Omental fat pad (tissue), 4 donors: ENCODE data around the gene CTTNBP2. TPM values are rescaled to one million over a fixed set of nuclear protein-coding genes. Genes with fewer than 3 reads are reported as not detected.

Experiments
- ATAC-seq: fragments of 150-250 bp; one replicate; pipeline ENCODE4 v1.9.1; 2016; ENCODE audit warnings: mild to moderate bottlenecking, moderate library complexity; ENCODE audit not compliant: low FRiP score
- DNase-seq: peaks from one replicate; pipeline ENCODE4 v3.0.0-alpha.2; 2019; ENCODE audit warnings: low spot score
- total RNA-seq, 4 donors: library from RNA; depleted of rRNA; stranded (reverse); fragments of >200 nt; gene quantifications; one replicate each; pipeline ENCODE4 v1.1.0, GENCODE V29; 2016
- TF ChIP-seq, protein P1 (sequence below), 3 donors: fragments of 450-650 bp; IDR thresholded peaks; one replicate each; pipeline ENCODE4 v1.5.1; 2016 to 2017; ENCODE audit warnings: antibody characterized with exemption in 3 of 3, mild to moderate bottlenecking in 3 of 3, moderate library complexity in 2 of 3

Gene CTTNBP2
- total RNA-seq, 4 donors from 2014 or later: 4.7 to 15.1 (median 13.0) TPM

DNA sequence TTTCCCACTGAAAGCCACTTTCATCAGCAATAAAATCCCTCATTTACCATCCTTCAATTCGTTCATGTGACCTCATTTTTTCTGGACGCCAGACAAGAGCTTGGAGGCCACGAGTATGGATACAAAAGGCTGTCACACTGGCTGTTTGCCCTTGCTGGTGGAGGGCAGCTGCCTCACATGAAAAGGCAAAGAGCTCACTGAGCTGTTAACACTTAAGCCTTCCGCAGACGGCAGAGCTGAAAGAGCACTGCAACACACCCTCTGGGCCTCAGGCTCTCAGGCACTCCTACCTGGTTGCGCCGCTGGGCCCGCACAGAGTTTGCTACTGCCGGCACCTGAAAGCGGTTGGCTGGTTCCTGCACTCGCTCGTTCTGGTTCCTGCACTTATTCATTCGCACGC lies 199.9 kb downstream of the CTTNBP2 start:
- ATAC-seq (no peak), DNase-seq (no peak)
- TF ChIP-seq, protein P1, sequence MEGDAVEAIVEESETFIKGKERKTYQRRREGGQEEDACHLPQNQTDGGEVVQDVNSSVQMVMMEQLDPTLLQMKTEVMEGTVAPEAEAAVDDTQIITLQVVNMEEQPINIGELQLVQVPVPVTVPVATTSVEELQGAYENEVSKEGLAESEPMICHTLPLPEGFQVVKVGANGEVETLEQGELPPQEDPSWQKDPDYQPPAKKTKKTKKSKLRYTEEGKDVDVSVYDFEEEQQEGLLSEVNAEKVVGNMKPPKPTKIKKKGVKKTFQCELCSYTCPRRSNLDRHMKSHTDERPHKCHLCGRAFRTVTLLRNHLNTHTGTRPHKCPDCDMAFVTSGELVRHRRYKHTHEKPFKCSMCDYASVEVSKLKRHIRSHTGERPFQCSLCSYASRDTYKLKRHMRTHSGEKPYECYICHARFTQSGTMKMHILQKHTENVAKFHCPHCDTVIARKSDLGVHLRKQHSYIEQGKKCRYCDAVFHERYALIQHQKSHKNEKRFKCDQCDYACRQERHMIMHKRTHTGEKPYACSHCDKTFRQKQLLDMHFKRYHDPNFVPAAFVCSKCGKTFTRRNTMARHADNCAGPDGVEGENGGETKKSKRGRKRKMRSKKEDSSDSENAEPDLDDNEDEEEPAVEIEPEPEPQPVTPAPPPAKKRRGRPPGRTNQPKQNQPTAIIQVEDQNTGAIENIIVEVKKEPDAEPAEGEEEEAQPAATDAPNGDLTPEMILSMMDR (IDR thresholded peaks at IDR 0.05): no peak

DNA sequence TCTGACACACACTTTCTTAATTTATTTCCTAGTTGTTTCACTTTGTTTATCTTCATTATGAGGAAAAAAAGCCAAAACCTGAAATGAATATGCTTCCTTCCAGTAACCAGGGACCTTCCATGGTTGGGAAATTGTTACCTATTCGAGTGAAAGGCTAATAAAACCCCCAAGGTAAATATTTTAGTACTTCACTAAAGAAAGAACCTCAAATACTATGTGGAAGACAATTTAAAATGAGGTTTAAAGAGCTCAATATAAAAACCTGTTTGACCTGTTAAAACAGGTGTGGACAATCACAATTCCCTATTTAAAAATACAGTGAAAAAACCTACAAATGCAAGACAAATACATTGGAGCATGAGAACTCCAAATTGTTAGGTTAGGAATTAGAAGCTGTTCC lies 200.8 kb downstream of the CTTNBP2 start:
- TF ChIP-seq, protein P1 (IDR thresholded peaks at IDR 0.05): no peak
- ATAC-seq: no peak

DNA sequence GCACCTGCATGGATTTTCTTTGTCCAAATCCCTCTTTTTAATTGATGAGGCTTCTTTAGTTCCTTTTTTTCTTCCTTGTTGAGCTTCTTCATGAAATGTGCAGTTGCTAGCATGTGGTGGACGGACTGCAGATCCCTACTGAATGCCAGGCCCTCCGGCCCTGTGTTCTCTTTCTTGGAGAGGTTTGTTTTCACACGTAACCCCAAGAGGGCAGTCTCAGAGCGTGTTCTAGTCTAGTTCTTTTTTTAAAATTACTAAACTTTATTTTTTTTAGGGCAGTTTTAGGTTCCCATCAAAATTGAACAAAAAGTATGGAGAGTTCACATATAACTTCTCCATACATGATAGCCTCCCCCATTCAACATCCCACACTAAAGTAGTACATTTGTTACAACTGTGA lies 203.4 kb downstream of the CTTNBP2 start:
- TF ChIP-seq, protein P1 (IDR thresholded peaks at IDR 0.05): no peak
- no peak for DNase-seq
- ATAC-seq: no peak

More for the DNA sequence above, 200.8 kb downstream of the CTTNBP2 start:
- DNase-seq: no peak

DNA sequence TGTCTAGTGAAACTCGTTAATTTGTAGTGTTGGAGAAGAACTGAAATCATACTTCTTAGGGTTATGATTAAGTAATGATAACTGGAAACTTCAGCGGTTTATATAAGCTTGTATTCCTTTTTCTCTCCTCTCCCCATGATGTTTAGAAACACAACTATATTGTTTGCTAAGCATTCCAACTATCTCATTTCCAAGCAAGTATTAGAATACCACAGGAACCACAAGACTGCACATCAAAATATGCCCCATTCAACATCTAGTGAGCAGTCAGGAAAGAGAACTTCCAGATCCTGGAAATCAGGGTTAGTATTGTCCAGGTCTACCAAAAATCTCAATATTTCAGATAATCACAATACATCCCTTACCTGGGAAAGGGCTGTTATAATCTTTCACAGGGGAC lies 205.8 kb downstream of the CTTNBP2 start:
- DNase-seq (no peak), ATAC-seq (no peak)
- TF ChIP-seq, protein P1 (IDR thresholded peaks at IDR 0.05): no peak

DNA sequence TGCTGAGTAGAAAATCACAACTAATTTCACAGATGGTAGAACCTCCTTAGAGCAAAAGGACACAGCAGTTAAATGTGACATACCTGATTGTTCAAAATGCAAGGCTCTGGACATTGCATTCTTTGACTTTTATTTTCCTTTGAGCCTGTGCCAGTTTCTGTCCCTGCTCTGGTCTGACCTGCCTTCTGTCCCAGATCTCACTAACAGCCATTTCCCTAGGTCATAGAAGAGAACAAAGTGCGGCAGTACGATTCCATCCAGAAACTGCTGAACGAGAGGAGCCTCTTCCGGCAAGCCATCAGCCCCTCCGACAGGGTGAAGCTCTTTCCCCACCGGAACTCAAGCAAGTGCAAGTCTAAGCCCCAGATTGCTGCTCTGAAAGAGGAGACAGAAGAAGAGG lies 206.6 kb downstream of the CTTNBP2 start:
- DNase-seq: no peak
- no peak for ATAC-seq
- TF ChIP-seq, protein P1 (IDR thresholded peaks at IDR 0.05): no peak

DNA sequence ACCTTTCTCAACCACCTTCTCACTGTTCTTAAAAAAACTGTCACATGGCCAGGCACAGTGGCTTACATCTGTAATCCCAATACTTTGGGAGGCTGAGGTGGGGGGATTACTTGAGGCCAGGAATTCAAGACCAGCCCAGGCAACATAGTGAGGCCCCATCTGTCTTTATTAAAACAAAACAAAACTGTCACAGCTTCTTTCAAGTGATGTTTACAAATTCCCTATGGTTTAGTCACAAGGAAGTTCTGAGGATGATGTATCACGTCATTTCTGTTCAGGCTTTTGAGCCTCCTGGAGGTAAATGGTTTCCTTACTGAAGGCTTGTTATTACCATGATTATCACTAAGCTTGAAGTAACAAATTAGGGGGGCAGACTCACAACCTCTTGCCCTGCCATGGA lies 207.2 kb downstream of the CTTNBP2 start:
- ATAC-seq (no peak), DNase-seq (no peak)
- TF ChIP-seq, protein P1 (IDR thresholded peaks at IDR 0.05): no peak

DNA sequence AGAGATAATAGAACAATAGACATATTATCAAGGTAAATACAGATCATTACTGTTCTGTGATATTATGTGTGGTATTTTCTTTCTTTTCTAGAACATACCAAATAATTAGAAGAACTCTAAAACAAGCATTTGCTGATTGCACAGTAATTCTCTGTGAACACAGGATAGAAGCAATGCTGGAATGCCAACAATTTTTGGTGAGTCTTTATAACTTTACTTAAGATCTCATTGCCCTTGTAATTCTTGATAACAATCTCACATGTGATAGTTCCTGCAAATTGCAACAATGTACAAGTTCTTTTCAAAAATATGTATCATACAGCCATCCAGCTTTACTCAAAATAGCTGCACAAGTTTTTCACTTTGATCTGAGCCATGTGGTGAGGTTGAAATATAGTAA lies 207.9 kb downstream of the CTTNBP2 start:
- ATAC-seq: no peak
- DNase-seq: no peak

More for the DNA sequence above, 207.9 kb downstream of the CTTNBP2 start:
- TF ChIP-seq, protein P1 (IDR thresholded peaks at IDR 0.05): no peak
